GM18909 (cell line): Measurements from ENCODE around the gene ZNF439.
"Not testable (repeated sequence)": the region's sequence is repeated elsewhere in the genome, so short reads cannot be mapped to it uniquely, and the experiment has no call there.

Experiments
- ATAC-seq: cut with Tn5 transposase; IDR thresholded peaks from one replicate; pipeline ENCODE4 v1.9.1; 2021; ENCODE audit warnings: mild to moderate bottlenecking; ENCODE audit not compliant: unreplicated experiment, poor library complexity

ZNF439 gene

DNA sequence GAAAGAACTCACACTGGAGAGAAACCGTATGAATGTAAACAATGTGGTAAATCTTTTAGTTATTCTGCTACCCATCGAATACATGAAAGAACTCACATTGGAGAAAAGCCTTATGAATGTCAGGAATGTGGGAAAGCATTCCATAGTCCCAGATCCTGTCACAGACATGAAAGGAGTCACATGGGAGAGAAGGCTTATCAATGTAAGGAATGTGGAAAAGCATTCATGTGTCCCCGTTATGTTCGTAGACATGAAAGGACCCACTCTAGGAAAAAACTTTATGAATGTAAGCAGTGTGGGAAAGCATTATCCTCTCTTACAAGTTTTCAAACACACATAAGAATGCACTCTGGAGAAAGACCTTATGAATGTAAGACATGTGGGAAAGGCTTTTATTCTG lies 19.2 kb downstream of the ZNF439 start:
- not testable (repeated sequence) for ATAC-seq

DNA sequence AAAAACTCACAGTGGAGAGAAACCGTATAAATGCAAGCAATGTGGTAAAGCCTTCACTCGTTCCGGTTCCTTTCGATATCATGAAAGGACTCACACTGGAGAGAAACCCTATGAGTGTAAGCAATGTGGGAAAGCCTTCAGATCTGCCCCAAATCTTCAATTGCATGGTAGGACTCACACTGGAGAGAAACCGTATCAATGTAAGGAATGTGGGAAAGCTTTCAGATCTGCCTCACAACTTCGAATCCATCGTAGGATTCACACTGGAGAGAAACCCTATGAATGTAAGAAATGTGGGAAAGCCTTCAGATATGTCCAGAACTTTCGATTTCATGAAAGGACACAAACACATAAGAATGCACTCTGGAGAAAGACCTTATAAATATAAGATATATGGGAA lies 19.7 kb downstream of the ZNF439 start:
- ATAC-seq: no peak

DNA sequence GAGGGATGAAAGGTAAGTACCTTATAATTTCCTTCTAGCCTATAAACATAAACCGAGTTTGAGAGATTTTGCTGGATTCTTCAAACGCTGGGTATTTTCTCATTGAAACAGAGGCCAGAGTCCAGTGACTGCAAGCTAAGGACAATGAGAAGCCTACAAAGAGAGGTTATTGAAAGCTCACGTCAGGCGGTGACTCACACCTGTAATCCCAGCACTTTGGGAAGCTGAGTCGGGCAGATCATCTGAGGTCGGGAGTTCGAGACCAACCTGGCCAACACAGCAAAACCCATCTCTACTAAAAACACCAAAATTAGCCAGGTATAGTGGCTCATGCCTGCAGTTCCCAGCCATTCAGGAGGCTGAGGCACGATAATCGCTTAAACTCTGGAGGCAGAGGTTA lies 24.1 kb downstream of the ZNF439 start:
- ATAC-seq: no peak

DNA sequence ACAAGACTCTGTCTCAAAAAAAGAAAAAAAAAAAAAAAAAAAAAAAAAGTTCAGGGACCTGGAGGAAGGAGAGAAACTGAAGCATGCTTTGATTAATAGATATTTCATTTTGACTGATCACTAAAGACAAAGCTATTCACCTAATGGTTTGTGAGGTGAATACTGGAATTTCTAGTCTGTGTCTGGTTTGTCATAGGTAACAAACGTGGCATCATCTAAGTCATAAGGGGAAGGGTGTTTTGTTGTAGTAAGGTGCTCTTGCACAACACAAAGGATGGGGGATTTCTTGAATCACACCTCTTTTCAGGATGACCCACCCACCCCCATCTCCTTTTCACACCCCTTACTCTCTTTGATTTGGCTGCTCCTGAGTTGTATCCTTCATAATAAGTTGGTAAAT lies 25.2 kb downstream of the ZNF439 start:
- ATAC-seq: no peak

DNA sequence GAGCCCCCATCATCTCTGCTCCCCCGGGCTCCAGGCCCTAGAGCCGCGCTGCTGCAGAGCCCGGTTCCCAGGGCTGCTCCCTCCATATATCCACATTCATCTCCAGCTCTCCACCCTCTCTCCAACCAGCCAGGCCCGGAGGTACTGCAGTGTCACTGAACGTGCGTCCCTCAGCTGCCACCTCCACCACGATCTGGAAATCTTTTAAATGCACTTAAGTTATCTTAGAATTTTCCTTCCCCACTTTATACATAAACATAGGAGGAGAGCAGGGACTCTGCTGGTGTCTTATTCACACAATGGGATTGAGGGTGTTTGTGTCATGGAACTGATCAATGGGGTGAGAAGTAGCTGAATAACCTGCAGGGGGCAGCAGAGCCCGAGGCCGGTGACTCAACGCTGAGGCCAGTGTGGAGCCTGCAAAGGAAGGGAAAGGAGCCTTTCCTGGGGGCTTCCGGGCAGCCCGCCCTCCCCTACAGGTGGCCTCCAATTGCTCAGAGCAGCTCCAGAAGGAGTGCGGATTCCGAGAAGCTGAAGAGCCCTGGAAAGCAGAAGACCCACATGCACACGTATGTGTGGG lies 31.3 kb downstream of the ZNF439 start:
- not testable (repeated sequence) for ATAC-seq

DNA sequence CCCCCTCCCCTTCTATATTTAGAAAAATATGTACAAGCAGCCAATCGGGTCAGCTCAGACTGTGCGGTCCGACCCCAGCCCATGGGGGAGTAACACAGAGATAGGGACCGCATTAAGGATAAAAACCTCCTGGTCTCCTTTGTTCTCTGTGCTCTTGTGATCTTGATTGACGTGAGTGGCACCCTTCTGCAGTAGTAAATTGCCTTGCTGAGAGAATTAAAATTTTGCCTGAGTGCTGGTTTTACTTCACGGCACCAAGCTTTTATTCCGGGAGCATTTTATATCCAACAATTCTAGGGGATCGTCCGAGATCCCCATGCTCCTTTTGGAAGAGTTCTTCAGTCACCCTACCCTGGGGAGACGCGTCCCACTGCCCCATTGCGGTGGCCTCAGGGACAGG lies 32.1 kb downstream of the ZNF439 start:
- ATAC-seq: no peak

DNA sequence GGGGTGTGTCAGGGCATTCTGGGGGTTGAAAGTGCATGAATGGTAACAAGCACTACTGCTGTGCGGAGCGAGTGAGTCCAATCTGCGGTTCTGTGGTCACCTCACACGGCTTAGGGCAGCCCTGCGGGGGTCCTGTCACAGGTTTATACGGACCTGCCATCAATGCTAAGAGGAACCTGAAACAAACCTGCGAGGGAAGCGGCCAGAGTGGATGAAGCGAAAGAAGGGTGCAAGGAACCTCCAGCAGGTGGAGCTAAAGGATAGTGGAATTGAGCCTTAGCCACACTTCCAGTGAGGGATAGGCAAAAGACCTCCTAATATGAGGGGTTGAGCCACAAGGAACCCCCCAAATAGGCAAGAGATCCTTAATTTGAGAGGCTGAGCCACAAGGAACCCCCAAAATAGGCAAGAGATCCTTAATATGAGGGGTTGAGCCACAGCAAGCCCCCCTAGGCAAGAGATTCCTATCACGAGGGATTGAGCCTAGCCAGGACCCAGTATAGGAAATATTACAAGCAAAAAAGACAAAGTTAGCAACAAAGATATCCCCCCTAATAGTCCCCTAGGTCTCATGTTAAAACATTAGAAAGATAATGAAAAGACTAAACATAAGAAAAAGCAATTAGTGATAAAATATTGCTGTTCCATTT lies 32.8 kb downstream of the ZNF439 start:
- no peak for ATAC-seq

DNA sequence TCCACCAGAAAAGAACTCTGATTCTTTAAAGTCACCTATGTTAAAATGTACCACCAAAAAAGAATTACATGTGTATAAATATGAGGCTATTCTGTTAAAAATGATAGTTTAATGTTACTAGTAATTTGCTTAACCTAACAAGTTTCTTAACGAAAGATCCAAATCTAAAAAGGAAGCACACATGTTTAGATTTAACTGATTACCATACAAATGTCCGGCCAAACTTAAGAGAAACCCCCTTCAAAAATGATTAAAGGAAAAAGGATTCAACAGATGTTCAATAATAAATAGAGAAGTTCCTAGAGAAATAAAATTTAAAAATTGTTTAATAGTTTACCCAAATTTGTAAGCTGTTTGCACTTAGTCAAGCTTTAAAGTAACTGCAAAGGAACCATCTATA lies 34.1 kb downstream of the ZNF439 start:
- ATAC-seq: no peak

DNA sequence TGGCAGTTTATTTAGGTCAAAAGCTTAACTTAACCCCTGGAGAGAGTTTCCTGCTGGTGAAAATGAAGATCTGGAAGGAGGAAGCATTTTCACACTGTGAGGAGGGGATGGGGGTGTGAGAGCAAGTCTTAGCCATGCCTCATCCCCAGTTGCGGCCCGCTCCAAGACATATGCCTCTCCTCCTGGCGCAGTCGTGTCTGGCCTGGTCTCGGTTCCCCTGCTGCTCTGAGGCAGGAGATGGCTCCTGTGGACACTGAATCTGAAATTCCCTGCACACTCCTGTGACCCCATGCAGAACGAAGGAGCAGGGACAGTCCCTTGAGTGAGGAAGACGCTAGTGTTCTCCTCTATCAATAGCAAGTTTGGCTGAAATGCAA lies 38.7 kb downstream of the ZNF439 start:
- ATAC-seq: no peak

DNA sequence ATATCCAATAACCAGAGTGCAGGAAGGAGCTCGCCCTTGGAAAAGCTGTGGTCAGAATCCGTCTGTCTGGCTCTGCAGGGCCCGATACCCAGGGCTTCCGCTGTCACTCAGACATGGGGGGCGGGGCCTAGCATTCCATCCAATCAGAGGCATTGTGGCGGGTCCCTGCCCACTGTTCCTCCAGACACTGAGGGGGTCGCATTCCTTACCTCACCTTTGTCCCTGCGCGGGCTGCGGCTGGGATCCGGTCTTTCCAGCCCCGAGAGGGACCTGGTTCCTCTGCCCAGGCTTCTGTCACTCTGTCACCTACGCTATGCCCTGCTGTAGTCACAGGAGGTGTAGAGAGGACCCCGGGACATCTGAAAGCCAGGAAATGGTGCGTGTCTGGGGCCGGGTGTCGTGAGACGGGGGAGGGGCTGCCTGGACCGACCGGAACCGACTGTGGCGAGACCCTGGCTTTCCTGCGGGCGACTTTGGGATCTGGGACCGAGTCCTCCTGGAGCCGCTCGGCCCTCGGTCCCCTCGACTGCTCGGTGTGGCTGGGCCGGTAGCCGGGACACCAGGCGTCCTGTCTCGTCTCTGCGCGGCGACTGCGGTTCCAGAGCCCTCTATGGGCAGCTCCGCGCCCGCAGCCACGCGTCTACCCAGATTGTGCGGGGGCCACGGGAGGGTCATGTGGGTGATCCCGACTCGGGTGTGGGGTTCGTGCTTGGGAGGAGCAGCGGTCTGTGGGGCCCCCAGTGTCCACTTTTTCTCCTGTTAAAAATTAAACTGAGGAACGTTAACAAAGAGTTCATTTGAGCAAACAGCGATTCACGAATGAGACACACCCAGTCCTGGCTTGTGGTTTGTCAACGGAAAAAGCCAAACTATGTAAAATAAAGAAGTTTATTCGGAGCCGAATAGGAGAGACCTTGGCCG lies 39.3 kb downstream of the ZNF439 start, which contains the start of gene ZNF69:
ZNF69 (plus strand) TSS at position 172 of the 921 bp plus-strand sequence; CDS start at position 314, 142 bp downstream.
- ATAC-seq: peak; percentile 75

DNA sequence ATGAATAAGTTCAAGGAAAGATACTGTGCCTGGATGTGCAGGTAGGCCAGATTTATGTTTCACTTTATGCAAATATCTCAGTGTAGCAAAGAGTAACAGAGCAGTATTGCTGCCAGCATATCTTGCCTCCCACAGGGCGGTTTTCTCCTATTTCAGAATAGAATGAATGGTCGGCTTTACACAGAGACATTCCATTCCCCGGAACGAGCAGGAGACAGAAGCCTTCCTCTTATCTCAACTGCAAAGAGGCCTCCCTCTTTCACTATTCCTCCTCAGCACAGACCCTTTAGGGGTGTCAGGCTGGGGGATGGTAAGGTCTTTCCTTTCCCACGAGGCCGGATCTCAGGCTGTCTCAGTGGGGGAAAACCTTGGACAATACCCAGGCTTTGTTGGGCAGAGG lies 41.4 kb downstream of the ZNF439 start:
- ATAC-seq: not testable (repeated sequence)

DNA sequence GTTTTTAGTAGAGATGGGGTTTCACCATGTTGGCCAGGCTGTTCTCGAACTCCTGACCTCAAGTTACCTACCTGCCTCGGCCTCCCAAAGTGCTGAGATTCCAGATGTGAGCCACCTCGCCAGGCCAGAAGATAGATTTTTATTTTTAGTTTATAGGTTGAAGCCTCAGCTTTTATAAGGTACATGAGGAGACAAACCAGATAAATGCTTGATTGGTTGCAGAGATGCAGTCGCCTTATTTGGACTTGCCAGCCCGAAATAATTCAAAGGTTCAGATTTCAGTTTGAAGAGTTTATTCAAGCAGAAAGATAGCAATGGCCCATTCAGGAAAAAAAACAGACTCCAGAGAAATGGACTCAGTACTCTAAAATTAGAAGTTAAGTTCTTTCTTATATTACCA lies 42.1 kb downstream of the ZNF439 start:
- no peak for ATAC-seq

DNA sequence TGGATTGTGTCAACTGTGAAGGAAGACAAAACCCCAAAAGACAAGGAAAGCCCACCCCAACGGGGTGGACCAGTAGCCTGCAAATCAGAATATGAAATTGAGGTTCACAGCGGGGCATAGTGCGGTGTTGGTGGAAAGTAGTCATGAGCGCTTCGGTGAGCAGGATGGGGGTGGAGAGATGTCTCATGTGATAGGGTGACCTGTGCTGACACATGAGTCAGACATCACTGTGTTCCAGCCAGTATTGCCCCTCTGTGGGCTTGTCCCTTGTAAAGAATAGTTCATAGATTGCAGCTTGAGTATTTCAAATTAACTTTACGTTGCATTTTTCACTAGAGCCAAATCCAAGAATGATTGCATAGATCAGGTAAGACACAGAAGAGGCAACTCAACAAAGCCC lies 46.3 kb downstream of the ZNF439 start:
- no peak for ATAC-seq

DNA sequence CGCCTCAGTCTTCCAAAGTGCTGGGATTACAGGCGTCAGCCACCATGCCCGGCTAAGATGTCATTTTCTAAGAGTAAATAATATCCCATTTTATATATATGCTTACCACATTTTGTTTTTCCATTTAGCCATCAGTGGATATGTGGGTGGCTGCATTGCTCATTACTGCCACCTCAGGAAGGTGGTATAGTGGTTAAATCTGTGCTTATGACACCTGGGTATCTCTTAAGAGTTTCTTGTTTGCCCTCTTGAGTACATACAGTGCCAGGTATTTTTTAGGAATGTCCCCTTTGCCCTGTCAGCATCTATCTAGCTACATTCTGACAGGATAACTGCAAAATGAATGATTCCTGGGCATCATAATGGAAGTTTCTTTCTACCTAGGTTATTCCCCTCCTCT lies 53.7 kb downstream of the ZNF439 start:
- no peak for ATAC-seq

DNA sequence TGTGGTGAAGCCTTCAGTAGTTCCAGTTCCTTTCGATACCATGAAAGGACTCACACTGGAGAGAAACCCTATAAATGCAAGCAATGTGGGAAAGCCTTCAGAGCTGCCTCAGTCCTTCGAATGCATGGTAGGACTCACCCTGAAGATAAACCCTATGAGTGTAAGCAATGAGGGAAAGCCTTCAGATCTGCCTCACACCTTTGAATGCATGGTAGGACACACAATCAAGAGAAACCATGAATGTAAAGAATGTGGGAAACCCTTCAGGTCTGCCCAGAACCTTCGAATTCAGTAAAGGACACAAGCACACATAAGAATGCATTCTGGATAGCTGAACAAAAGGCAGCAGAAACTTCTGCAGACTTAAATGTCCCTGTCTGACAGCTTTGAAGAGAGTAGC lies 57.4 kb downstream of the ZNF439 start:
- no peak for ATAC-seq

DNA sequence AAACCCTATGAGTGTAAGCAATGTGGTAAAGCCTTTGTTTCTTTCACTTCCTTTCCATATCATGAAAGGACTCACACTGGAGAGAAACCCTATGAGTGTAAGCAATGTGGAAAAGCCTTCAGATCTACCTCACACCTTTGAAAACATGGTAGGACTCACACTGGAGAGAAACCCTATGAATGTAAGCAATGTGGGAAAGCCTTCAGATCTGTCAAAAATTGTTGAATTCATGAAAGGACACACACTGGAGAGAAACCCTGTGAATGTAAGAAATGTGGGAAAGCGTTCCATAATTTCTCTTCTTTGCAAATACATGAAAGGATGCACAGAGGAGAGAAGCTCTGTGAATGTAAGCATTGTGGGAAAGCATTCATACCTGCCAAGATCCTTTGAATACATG lies 63.4 kb downstream of the ZNF439 start:
- ATAC-seq: not testable (repeated sequence)

DNA sequence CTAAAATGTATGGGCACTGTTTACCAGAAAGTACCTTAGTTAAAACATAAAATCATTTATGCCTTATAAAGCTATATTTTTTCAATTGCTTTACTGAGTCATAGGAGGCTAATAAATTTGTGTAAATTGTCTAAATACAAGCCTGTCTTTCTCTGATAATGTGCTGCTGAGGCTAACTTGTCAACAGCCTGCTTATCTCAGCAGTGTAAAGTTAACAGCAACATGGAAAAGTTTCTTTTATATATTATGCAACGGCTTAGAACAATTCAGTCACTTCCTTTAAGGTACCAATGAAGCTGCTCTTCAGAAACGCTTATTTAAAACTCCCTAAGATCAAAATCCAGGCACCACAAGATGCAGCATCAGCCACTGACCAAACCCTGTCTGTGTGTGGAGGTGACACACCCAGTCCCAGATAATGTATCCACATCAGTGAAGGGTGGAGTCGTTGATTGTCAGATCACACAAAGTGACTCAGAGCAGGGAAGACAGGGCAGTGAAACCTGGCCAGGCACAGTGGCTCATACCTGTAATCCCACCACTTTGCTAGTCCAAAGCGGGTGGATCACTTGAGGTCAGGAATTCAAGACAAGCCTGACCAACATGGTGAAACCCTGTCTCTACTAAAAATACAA lies 66.0 kb downstream of the ZNF439 start:
- ATAC-seq: not testable (repeated sequence)
